CMK (cell line): ENCODE measurements around the gene DACT3.

ENCODE experiments used
- DNase-seq: peaks from one replicate; pipeline ENCODE4 v3.0.0-alpha.2; 2010; ENCODE audit warnings: low read depth

DACT3 gene

GRCh38 chr19:46610851-46611770, 49.9 kb downstream of the DACT3 start:
- DNase-seq: no peak

- no peak for DNase-seq
Observed at GRCh38 chr19:46610413-46610775, 50.6 kb downstream of the DACT3 start.

GRCh38 chr19:46609511-46610412, 51.2 kb downstream of the DACT3 start:
- DNase-seq: no peak

- no peak for DNase-seq
Observed at GRCh38 chr19:46608581-46609345, 52.2 kb downstream of the DACT3 start.

- no peak for DNase-seq
Observed at GRCh38 chr19:46608178-46608577, 52.8 kb downstream of the DACT3 start.

- DNase-seq: no peak
Observed at GRCh38 chr19:46607448-46607841, 53.5 kb downstream of the DACT3 start.

- no peak for DNase-seq
Observed at GRCh38 chr19:46606681-46607447, 54.1 kb downstream of the DACT3 start.

GRCh38 chr19:46606019-46606418, 55.0 kb downstream of the DACT3 start:
- DNase-seq: no peak

- DNase-seq: no peak
Observed at GRCh38 chr19:46605356-46605821, 55.6 kb downstream of the DACT3 start.

- no peak for DNase-seq
Observed at GRCh38 chr19:46604781-46605355, 56.1 kb downstream of the DACT3 start.

GRCh38 chr19:46603752-46604231, 57.2 kb downstream of the DACT3 start:
- no peak for DNase-seq

- no peak for DNase-seq
Observed at GRCh38 chr19:46603195-46603637, 57.8 kb downstream of the DACT3 start.

GRCh38 chr19:46602392-46603194, 58.4 kb downstream of the DACT3 start:
- DNase-seq: no peak

GRCh38 chr19:46601318-46602224, 59.4 kb downstream of the DACT3 start, which contains the start of gene CALM3:
CALM3 (plus strand) TSS chr19:46601330; CDS start chr19:46601435, 105 bp downstream.
- DNase-seq: no peak

GRCh38 chr19:46600384-46601317, 60.3 kb downstream of the DACT3 start:
- peak; percentile 99 for DNase-seq

GRCh38 chr19:46599716-46600373, 61.1 kb downstream of the DACT3 start:
- DNase-seq: no peak

GRCh38 chr19:46598372-46598917, 62.5 kb downstream of the DACT3 start:
- DNase-seq: no peak
